ENCODE data around the gene FCMR.

Gene FCMR

GRCh38 chr1:206923009-206923960, 1.5 kb upstream of the FCMR start:
- DNase-seq, result peak; percentile 79

- no peak for DNase-seq
Observed at GRCh38 chr1:206922524-206922923, 783 bp upstream of the FCMR start.

GRCh38 chr1:206918076-206918475, 3.7 kb downstream of the FCMR start:
- no peak for DNase-seq

- DNase-seq, result no peak
Observed at GRCh38 chr1:206916000-206916709, 5.6 kb downstream of the FCMR start.

- no peak for DNase-seq
Observed at GRCh38 chr1:206915030-206915735, 6.6 kb downstream of the FCMR start.

- no peak for DNase-seq
Observed at GRCh38 chr1:206913766-206914537, 7.8 kb downstream of the FCMR start.

GRCh38 chr1:206912445-206913095, 9.2 kb downstream of the FCMR start:
- DNase-seq, result peak; percentile 65

GRCh38 chr1:206911064-206911663, 10.6 kb downstream of the FCMR start:
- peak; percentile 47 for DNase-seq

GRCh38 chr1:206909883-206910318, 11.8 kb downstream of the FCMR start:
- DNase-seq, result no peak

- peak; percentile 53 for DNase-seq
Observed at GRCh38 chr1:206909161-206909882, 12.4 kb downstream of the FCMR start.

GRCh38 chr1:206908038-206908437, 13.7 kb downstream of the FCMR start:
- DNase-seq, result no peak

- DNase-seq, result no peak
Observed at GRCh38 chr1:206907304-206907991, 14.3 kb downstream of the FCMR start.

GRCh38 chr1:206905295-206906164, 16.2 kb downstream of the FCMR start:
- no peak for DNase-seq

- no peak for DNase-seq
Observed at GRCh38 chr1:206904423-206905142, 17.2 kb downstream of the FCMR start.

- no peak for DNase-seq
Observed at GRCh38 chr1:206903687-206904086, 18.1 kb downstream of the FCMR start.

- no peak for DNase-seq
Observed at GRCh38 chr1:206902702-206903101, 19.0 kb downstream of the FCMR start.

GRCh38 chr1:206901944-206902343, 19.8 kb downstream of the FCMR start:
- no peak for DNase-seq

GRCh38 chr1:206900149-206900548, 21.6 kb downstream of the FCMR start:
- no peak for DNase-seq
